ENCODE results near the gene SCN10A. TPM values are rescaled to one million over a fixed set of nuclear protein-coding genes. Genes with fewer than 3 reads are reported as not detected.

Gene SCN10A
- polyA plus RNA-seq, 1 of the 3 experiments (the other 2 are of a cell fraction), result not detected

DNA sequence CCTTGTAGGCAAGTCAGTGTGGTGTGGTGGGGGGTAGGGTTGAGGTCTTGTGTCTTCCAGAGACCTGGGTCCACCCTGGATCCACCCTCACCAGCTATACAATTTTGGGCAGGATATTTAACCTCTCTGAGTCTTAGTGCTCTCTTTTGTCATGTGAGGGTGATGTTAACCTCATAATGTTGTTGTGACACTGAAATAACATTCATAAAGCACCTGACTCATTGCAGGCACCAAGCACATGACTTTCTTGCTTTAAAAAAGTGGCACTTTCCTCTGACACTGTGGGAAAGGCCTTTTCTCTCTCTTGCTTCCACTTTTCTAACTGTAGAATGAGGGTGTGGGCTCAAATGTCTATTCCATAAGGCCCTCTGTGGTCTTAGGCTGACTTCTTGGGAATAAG is 75.5 kb downstream of the SCN10A start:
- ChIA-PET POLR2A (no interaction called here), CTCF (interaction anchor here (1.1 to 2.5 kb wide), 6 partner anchors 11 to 259 kb away, joined by 3 to 38 read pairs (median 18); no protein-coding TSS in a partner anchor)
- Histone ChIP-seq H3K4me2 (no peak overlapping the region), H3K9ac (no peak overlapping the region), H3K36me3 (replicated peaks in 1 of 2; ENCODE audit: control insufficient read depth in 1 of 2, insufficient read depth in 2 of 2, low read length in 1 of 2) (no peaks in the 10 kb centered on the region), H2AFZ (ENCODE audit: low read depth) (no peak overlapping the region), H4K20me1 (ENCODE audit: insufficient read depth) (no peaks in the 10 kb centered on the region), H3K27ac (ENCODE audit: low read depth in 2 of 2, low read length in 1 of 2) (no peak overlapping the region), H3K9me2 (no peaks in the 10 kb centered on the region), H3K4me3 (ENCODE audit: low read depth in 2 of 2, low read length in 1 of 2) (no peak overlapping the region), H3K4me1 (ENCODE audit: control insufficient read depth in 1 of 2, insufficient read depth in 2 of 2, low read depth in 1 of 2, low read length in 1 of 2) (no peaks in the 10 kb centered on the region), H3K27me3 (ENCODE audit: insufficient read depth) (no peaks in the 10 kb centered on the region; the same call in 1 of the 2 replicates), H3K79me2 (ENCODE audit: insufficient read depth) (no peaks in the 10 kb centered on the region), H3K9me3 (no peaks in the 10 kb centered on the region), H3F3A (replicated peaks; ENCODE audit: insufficient read depth) (no peaks in the 10 kb centered on the region)
- DNase-seq, result no peak
- TF ChIP-seq YY1 (IDR thresholded peaks at IDR 0.05; ENCODE audit: low read depth) (no peak), MXI1 (IDR thresholded peaks at IDR 0.05; ENCODE audit: low read depth, low read length) (no peak), RXRA (IDR thresholded peaks at IDR 0.05; ENCODE audit: borderline replicate concordance, low read depth) (no peak), SMC3 (IDR thresholded peaks at IDR 0.05; ENCODE audit: low read depth, low read length) (no peak)

GRCh38 chr3:38739931-38740330 is 76.1 kb downstream of the SCN10A start:
- ChIA-PET POLR2A (no interaction called here), CTCF (interaction anchor here (1.1 to 2.5 kb wide), 9 partner anchors 11 to 290 kb away, joined by 3 to 38 read pairs (median 8); no protein-coding TSS in a partner anchor)
- Histone ChIP-seq H3K79me2 (ENCODE audit: insufficient read depth) (no peaks in the 10 kb centered on the region), H3K4me3 (ENCODE audit: low read depth in 2 of 2, low read length in 1 of 2) (no peak overlapping the region), H3K27ac (ENCODE audit: low read depth in 2 of 2, low read length in 1 of 2) (no peak overlapping the region), H4K20me1 (ENCODE audit: insufficient read depth) (no peaks in the 10 kb centered on the region), H3K9ac (no peak overlapping the region), H3K4me2 (no peak overlapping the region), H3F3A (replicated peaks; ENCODE audit: insufficient read depth) (no peaks in the 10 kb centered on the region), H3K4me1 (ENCODE audit: control insufficient read depth in 1 of 2, insufficient read depth in 2 of 2, low read depth in 1 of 2, low read length in 1 of 2) (no peaks in the 10 kb centered on the region), H2AFZ (ENCODE audit: low read depth) (no peak overlapping the region), H3K9me3 (no peaks in the 10 kb centered on the region), H3K9me2 (no peaks in the 10 kb centered on the region), H3K27me3 (ENCODE audit: insufficient read depth) (no peaks in the 10 kb centered on the region), H3K36me3 (replicated peaks in 1 of 2; ENCODE audit: control insufficient read depth in 1 of 2, insufficient read depth in 2 of 2, low read length in 1 of 2) (no peaks in the 10 kb centered on the region)
- TF ChIP-seq MXI1 (IDR thresholded peaks at IDR 0.05; ENCODE audit: low read depth, low read length) (no peak), TCF12 (IDR thresholded peaks at IDR 0.05) (no peak), FOXJ3 (CRISPR knock-in tag; IDR thresholded peaks at IDR 0.05) (no peak), ZBTB33 (IDR thresholded peaks at IDR 0.05; ENCODE audit: borderline replicate concordance, low read depth) (no peak), JUND (IDR thresholded peaks at IDR 0.05) (no peak), EZH2phosphoT487 (IDR thresholded peaks at IDR 0.05; ENCODE audit: borderline replicate concordance, low read depth) (no peak), POLR2AphosphoS5 (IDR thresholded peaks at IDR 0.05; ENCODE audit: low read depth, low read length) (no peak), MAX (IDR thresholded peaks at IDR 0.05; ENCODE audit: low read depth) (no peak), ELF1 (IDR thresholded peaks at IDR 0.05) (no peak), GATA2 (CRISPR knock-in tag; IDR thresholded peaks at IDR 0.05) (no peak), NRF1 (IDR thresholded peaks at IDR 0.05; ENCODE audit: low read depth, low read length) (no peak), SMC3 (IDR thresholded peaks at IDR 0.05; ENCODE audit: low read depth, low read length) (no peak), NFIC (IDR thresholded peaks at IDR 0.05; ENCODE audit: borderline replicate concordance) (no peak), RAD21 (IDR thresholded peaks at IDR 0.05; ENCODE audit: low read length) (no peak), IRF3 (IDR thresholded peaks at IDR 0.05; ENCODE audit: low read depth, low read length) (no peak), TEAD4 (IDR thresholded peaks at IDR 0.05; ENCODE audit: borderline replicate concordance, insufficient read depth) (no peak), CHD2 (IDR thresholded peaks at IDR 0.05; ENCODE audit: low read length, partially characterized antibody) (no peak), RFX5 (IDR thresholded peaks at IDR 0.05; ENCODE audit: low read length) (no peak), EP300 (IDR thresholded peaks at IDR 0.05; ENCODE audit: borderline replicate concordance in 1 of 2, low read depth in 1 of 2, low read length in 1 of 2) (no peak)
- TF ChIP-seq, protein P1, sequence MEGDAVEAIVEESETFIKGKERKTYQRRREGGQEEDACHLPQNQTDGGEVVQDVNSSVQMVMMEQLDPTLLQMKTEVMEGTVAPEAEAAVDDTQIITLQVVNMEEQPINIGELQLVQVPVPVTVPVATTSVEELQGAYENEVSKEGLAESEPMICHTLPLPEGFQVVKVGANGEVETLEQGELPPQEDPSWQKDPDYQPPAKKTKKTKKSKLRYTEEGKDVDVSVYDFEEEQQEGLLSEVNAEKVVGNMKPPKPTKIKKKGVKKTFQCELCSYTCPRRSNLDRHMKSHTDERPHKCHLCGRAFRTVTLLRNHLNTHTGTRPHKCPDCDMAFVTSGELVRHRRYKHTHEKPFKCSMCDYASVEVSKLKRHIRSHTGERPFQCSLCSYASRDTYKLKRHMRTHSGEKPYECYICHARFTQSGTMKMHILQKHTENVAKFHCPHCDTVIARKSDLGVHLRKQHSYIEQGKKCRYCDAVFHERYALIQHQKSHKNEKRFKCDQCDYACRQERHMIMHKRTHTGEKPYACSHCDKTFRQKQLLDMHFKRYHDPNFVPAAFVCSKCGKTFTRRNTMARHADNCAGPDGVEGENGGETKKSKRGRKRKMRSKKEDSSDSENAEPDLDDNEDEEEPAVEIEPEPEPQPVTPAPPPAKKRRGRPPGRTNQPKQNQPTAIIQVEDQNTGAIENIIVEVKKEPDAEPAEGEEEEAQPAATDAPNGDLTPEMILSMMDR (IDR thresholded peaks at IDR 0.05), result no peak
- no peak for DNase-seq
- 37% methylated on average over 3 of the region's 3 CpGs for WGBS (ENCODE audit: low lambda C conversion rate)

Measured in SK-N-SH (cell line).